ENCODE data around the gene TMEM88. TPM values are rescaled to one million over a fixed set of nuclear protein-coding genes. Genes with fewer than 3 reads are reported as not detected.

Gene TMEM88
- total and polyA plus RNA-seq, 2 of the 13 experiments (the other 11 are each of a cell fraction or from before 2014, with no cell fraction given) = 0.31 to 0.66 TPM

- TF ChIP-seq RERE (CRISPR knock-in tag; IDR thresholded peaks at IDR 0.05; ENCODE audit: low read depth) (no peak), ZNF674 (CRISPR knock-in tag; IDR thresholded peaks at IDR 0.05; ENCODE audit: low read depth) (no peak), SNAPC4 (CRISPR knock-in tag; IDR thresholded peaks at IDR 0.05) (no peak; the same call in 1 of the 2 replicates), ZNF160 (CRISPR knock-in tag; IDR thresholded peaks at IDR 0.05) (no peak), CHD4 (IDR thresholded peaks at IDR 0.05; ENCODE audit: borderline replicate concordance, low read length) (no peak), PTBP1 (IDR thresholded peaks at IDR 0.05; ENCODE audit: low read depth, low read length, poor library complexity, severe bottlenecking) (no peak), NRL (CRISPR knock-in tag; IDR thresholded peaks at IDR 0.05; ENCODE audit: borderline replicate concordance) (no peak), TRAFD1 (CRISPR knock-in tag; IDR thresholded peaks at IDR 0.05; ENCODE audit: borderline replicate concordance) (no peak), ZNF644 (CRISPR knock-in tag; IDR thresholded peaks at IDR 0.05; ENCODE audit: low read depth) (no peak), ZNF431 (CRISPR knock-in tag; IDR thresholded peaks at IDR 0.05; ENCODE audit: borderline replicate concordance, low read depth) (0 out of 2 replicates have a peak, but pooled peaks have one; percentile 10), FOXM1 (CRISPR knock-in tag; IDR thresholded peaks at IDR 0.05) (no peak), HDAC2 (CRISPR knock-in tag; IDR thresholded peaks at IDR 0.05) (peak; percentile 48; the same call in 1 of the 2 replicates), ZNF3 (CRISPR knock-in tag; IDR thresholded peaks at IDR 0.05) (no peak)
These were observed 19.7 kb upstream of the TMEM88 start (continued) for GRCh38 chr17:7834957-7835813.

Measured in HepG2 (cell line).